K562 treated with DMSO at 1 percent for 12 hours (cell line): ENCODE measurements around the gene KCNK1. TPM values are rescaled to one million over a fixed set of nuclear protein-coding genes. Genes with fewer than 3 reads are reported as not detected.

ENCODE experiments used
- total RNA-seq: library from RNA; unstranded; fragments of 300-600 nt; gene quantifications from 2 replicates; pipeline ENCODE4 v1.2.3, GENCODE V29; 2022; ENCODE audit not compliant: insufficient read depth

The KCNK1 gene
- total RNA-seq, result 5.7 and 10.2 TPM in 2 replicates

DNA sequence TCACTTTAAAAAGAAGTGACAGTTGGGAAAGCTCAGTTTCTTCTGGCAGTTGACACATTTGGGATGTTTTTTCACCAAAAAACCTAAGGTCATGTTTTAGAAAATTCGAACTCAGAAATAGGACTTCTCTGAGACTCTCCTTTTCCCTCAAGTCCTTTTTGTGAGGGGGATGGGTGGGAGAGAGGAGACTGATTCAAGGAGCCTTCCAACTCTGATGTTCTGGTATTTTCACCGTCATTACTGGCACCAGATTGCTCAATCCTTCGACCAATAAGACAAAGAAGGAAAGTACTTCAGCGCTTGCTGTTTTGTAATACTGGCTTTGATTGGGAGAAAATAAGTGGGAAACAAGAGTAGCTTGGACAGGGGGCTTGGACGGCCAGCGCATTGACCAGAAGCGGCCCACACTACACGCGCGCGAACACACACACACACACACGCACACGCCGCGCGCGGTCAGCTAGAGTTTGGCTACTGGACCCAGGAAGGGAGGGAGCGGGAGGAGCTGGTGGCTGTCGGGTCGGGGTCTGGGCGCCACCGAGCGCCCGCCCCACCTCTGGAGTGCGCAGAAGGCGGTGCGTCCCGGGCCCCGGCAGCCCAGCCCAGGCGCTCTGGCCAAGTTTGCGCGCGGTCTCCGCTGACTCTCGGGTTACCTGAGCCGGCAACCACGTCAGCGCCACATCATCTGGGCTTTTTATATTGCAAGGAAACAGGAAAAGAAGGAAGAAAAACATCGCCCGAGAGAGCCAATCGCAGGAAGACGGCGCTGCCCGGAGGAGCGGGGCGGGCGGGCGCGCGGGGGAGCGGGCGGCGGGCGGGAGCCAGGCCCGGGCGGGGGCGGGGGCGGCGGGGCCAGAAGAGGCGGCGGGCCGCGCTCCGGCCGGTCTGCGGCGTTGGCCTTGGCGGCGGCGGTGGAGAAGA lies at the start of gene KCNK1:
TSS of gene KCNK1 (plus strand) at position 855 of the 921 bp plus-strand sequence. CDS start at position 921, 66 bp downstream.

